Measurements from ENCODE around the gene PRR18. TPM values are rescaled to one million over a fixed set of nuclear protein-coding genes. Genes with fewer than 3 reads are reported as not detected.

The PRR18 gene
- total RNA-seq, 1 experiment from 2014 or later, result not detected

DNA sequence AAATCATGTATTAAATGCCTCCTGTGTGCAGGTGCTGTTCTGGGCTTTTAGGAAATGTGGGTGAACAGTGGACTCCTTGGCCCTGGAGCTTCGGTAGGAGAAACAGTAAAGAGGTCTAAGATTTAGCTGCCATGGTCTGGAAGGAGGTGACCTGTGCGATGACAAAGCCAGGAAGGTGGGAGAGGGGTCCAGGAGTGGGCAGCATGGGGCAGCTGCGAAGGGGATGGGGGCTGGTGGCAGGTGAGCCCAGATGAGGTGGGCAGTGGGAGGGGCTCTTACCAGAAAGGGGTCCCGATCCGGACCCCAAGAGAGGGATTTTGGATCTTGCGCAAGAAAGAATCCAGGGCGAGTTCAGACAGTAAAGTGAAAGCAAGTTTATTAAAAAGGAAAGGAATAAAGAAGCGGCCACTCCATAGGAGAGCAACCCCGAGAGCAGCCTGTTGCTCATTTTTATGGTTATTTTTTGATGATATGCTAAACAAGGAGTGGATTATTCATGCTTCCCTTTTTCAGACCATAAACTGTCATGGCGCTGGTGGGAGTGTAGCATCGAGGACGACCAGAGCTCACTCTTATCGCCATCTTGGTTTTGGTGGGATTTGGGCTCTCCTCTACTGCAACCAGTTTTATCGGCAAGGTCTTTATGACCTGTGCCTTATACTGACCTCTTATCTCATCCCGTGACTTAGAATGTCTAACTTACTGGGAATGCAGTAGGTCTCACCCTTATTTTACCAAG lies 38.7 kb downstream of the PRR18 start:
- H3K18ac ChIP-seq (ENCODE audit: insufficient read length, low read depth, low read length), result no peak overlapping the region
- no peak overlapping the region for H2AFZ ChIP-seq (ENCODE audit: low read length)
- H3K79me2 ChIP-seq (ENCODE audit: insufficient read depth, low read length), result no peaks in the 10 kb centered on the region
- H3K23me2 ChIP-seq (ENCODE audit: insufficient read length, low read depth, low read length, poor library complexity, severe bottlenecking), result no peaks in the 10 kb centered on the region
- no peak overlapping the region for H2BK20ac ChIP-seq (ENCODE audit: low read depth, low read length, poor library complexity, severe bottlenecking)
- H2BK15ac ChIP-seq (ENCODE audit: low read depth, low read length), result no peak overlapping the region
- no peak overlapping the region for H3K23ac ChIP-seq (ENCODE audit: insufficient read length, low read depth, low read length)
- H3K27me3 ChIP-seq (ENCODE audit: insufficient read depth, low read length), result peaks cover 2% of the 10 kb centered on the region; the same call in 1 of the 2 replicates
- no peak overlapping the region for H2BK120ac ChIP-seq (ENCODE audit: low read depth, low read length, poor library complexity, severe bottlenecking)
- no peaks in the 10 kb centered on the region for H3K9me3 ChIP-seq (ENCODE audit: control insufficient read depth, low read depth, low read length)
- H3K4ac ChIP-seq (ENCODE audit: low read depth, low read length), result no peak overlapping the region
- no peak overlapping the region for H4K8ac ChIP-seq (replicated peaks; ENCODE audit: insufficient read length, low read depth, low read length)
- H3K56ac ChIP-seq (ENCODE audit: insufficient read length, low read depth, low read length), result no peak overlapping the region
- no peak overlapping the region for H2BK12ac ChIP-seq (ENCODE audit: insufficient read length, low read depth, low read length)
- H3K36me3 Mint-ChIP-seq (ENCODE audit: insufficient read depth in 1 of 3, low read depth in 3 of 3), result no peaks in the 10 kb centered on the region
- H4K5ac ChIP-seq (ENCODE audit: insufficient read length, low read depth, low read length), result no peak overlapping the region
- H3K4me1 Mint-ChIP-seq, result peaks cover 12 to 14% of the 10 kb centered on the region in 2 experiments
- no peak overlapping the region for H4K91ac ChIP-seq (ENCODE audit: insufficient read length, low read depth, low read length)
- H2BK5ac ChIP-seq (ENCODE audit: insufficient read length, low read length), result no peak overlapping the region
- no peak overlapping the region for H3K4me3 Mint-ChIP-seq
- H3K27ac ChIP-seq (ENCODE audit: insufficient read length, low read depth, low read length), result no peak overlapping the region
- no peak overlapping the region for H3K4me2 ChIP-seq (ENCODE audit: insufficient read depth, insufficient read length, low read length)
- no peaks in the 10 kb centered on the region for H3K79me1 ChIP-seq (ENCODE audit: insufficient read depth, low read depth, low read length, poor library complexity, severe bottlenecking)
- no peak overlapping the region for H3K27ac Mint-ChIP-seq
- TF ChIP-seq, protein P1, sequence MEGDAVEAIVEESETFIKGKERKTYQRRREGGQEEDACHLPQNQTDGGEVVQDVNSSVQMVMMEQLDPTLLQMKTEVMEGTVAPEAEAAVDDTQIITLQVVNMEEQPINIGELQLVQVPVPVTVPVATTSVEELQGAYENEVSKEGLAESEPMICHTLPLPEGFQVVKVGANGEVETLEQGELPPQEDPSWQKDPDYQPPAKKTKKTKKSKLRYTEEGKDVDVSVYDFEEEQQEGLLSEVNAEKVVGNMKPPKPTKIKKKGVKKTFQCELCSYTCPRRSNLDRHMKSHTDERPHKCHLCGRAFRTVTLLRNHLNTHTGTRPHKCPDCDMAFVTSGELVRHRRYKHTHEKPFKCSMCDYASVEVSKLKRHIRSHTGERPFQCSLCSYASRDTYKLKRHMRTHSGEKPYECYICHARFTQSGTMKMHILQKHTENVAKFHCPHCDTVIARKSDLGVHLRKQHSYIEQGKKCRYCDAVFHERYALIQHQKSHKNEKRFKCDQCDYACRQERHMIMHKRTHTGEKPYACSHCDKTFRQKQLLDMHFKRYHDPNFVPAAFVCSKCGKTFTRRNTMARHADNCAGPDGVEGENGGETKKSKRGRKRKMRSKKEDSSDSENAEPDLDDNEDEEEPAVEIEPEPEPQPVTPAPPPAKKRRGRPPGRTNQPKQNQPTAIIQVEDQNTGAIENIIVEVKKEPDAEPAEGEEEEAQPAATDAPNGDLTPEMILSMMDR (conservative IDR thresholded peaks at IDR 0.05), result no peak
- H4K20me1 ChIP-seq (ENCODE audit: control insufficient read depth, insufficient read depth, insufficient read length), result no peaks in the 10 kb centered on the region
- no peak overlapping the region for H2AK5ac ChIP-seq (ENCODE audit: insufficient read length, low read length)
- no peaks in the 10 kb centered on the region for H3K4me1 ChIP-seq (ENCODE audit: insufficient read depth, low read length)
- no peaks in the 10 kb centered on the region; a peak in 1 of 5 replicates for H3K9me3 Mint-ChIP-seq
- H3K14ac ChIP-seq (ENCODE audit: insufficient read depth, low read length), result no peak overlapping the region
- H3K9ac ChIP-seq (ENCODE audit: extremely low read depth, insufficient read length, low read length), result no peak overlapping the region
- H3K27me3 Mint-ChIP-seq (ENCODE audit: low read depth), result peaks cover 68% of the 10 kb centered on the region
- WGBS (ENCODE audit: extremely low coverage, insufficient read length, low lambda C conversion rate), result no CpG with 5 or more reads among the region's 15 CpGs
- H3T11ph ChIP-seq (ENCODE audit: low read length), result no peak overlapping the region
- no peak for DNase-seq
